Cardiac muscle cell (in vitro differentiated cells and primary cell): Measurements from ENCODE around the gene GSG1L. TPM values are rescaled to one million over a fixed set of nuclear protein-coding genes. Genes with fewer than 3 reads are reported as not detected.

Source experiments
- DNase-seq, 2 donors: peaks; one replicate each; pipeline versions ENCODE4 v3.0.0 to v3.0.0-alpha.2; 2010 to 2017; ENCODE audit warnings: low read depth in 1 of 2, low spot score in 1 of 2
- H3K27ac ChIP-seq: fragments of 200-600 bp; sonication (generic); 2 replicates; pipeline ENCODE4 v1.5.1; 2016
- H3K27me3 ChIP-seq: fragments of 200-600 bp; sonication (generic); 2 replicates; pipeline ENCODE4 v1.6.0; 2016; ENCODE audit warnings: control low read depth
- H3K36me3 ChIP-seq: fragments of 200-600 bp; sonication (generic); 2 replicates; pipeline ENCODE4 v1.5.1; 2016; ENCODE audit warnings: control low read depth
- H3K4me1 ChIP-seq: fragments of 200-600 bp; sonication (generic); 2 replicates; pipeline ENCODE4 v1.8.1; 2017; ENCODE audit warnings: low read depth, mild to moderate bottlenecking, mixed run types
- H3K4me3 ChIP-seq: fragments of 200-600 bp; sonication (generic); 2 replicates; pipeline ENCODE4 v1.5.1; 2016; ENCODE audit warnings: mild to moderate bottlenecking
- H3K9me3 ChIP-seq: fragments of 200-600 bp; sonication (generic); 2 replicates; pipeline ENCODE4 v1.5.1; 2017; ENCODE audit warnings: low read depth, mild to moderate bottlenecking, control low read depth
- CTCF ChIP-seq: IDR thresholded peaks from 2 replicates; pipeline ENCODE4 v1.5.1; 2012; ENCODE audit warnings: low read depth, mild to moderate bottlenecking, low read length
- polyA plus RNA-seq: library from polyadenylated mRNA; unstranded; fragments of >200 nt; fragmentation: Nextera tagmentation; extraction: Ambion mirVana; gene quantifications from 2 replicates; pipeline ENCODE4 v1.2.1, GENCODE V29; 2016
- total RNA-seq: library from RNA; depleted of rRNA; stranded (reverse); fragments of >200 nt; gene quantifications from 2 replicates; pipeline ENCODE4 v1.2.3, GENCODE V29; 2016

GSG1L gene
- total and polyA plus RNA-seq, 2 experiments from 2014 or later: not detected

- no peak for TF ChIP-seq CTCF
- Histone ChIP-seq H3K27me3 (no peaks in the 10 kb centered on the region), H3K36me3 (no peaks in the 10 kb centered on the region), H3K27ac (no peak overlapping the region), H3K4me3 (no peak overlapping the region), H3K9me3 (no peaks in the 10 kb centered on the region), H3K4me1 (no peaks in the 10 kb centered on the region)
- no peak for DNase-seq
Observed at GRCh38 chr16:27995378-27995777, 68.1 kb downstream of the GSG1L start.

- no peaks in the 10 kb centered on the region for H3K36me3 ChIP-seq
- no peaks in the 10 kb centered on the region for H3K4me1 ChIP-seq
- H3K4me3 ChIP-seq: no peak overlapping the region
- TF ChIP-seq CTCF: no peak
- no peak overlapping the region for H3K27ac ChIP-seq
- DNase-seq: no peak
- H3K27me3 ChIP-seq: no peaks in the 10 kb centered on the region
- no peaks in the 10 kb centered on the region for H3K9me3 ChIP-seq
Observed at GRCh38 chr16:27994686-27995085, 68.8 kb downstream of the GSG1L start.

- H3K36me3 ChIP-seq: no peaks in the 10 kb centered on the region
- no peak overlapping the region for H3K27ac ChIP-seq
- no peak for DNase-seq
- no peaks in the 10 kb centered on the region for H3K9me3 ChIP-seq
- H3K4me1 ChIP-seq: no peaks in the 10 kb centered on the region
- H3K4me3 ChIP-seq: no peak overlapping the region
- H3K27me3 ChIP-seq: no peaks in the 10 kb centered on the region
- TF ChIP-seq CTCF: no peak
Observed at GRCh38 chr16:27993587-27993986, 69.9 kb downstream of the GSG1L start.

GRCh38 chr16:27991876-27992275 lies 71.6 kb downstream of the GSG1L start:
- H3K4me1 ChIP-seq: no peaks in the 10 kb centered on the region

GRCh38 chr16:27985981-27986380 lies 77.5 kb downstream of the GSG1L start:
- no peak overlapping the region for H3K4me3 ChIP-seq
- H3K9me3 ChIP-seq: no peaks in the 10 kb centered on the region
- H3K27ac ChIP-seq: no peak overlapping the region
- H3K4me1 ChIP-seq: no peaks in the 10 kb centered on the region
- TF ChIP-seq CTCF: no peak
- no peaks in the 10 kb centered on the region for H3K27me3 ChIP-seq
- no peaks in the 10 kb centered on the region for H3K36me3 ChIP-seq
- DNase-seq: no peak

More at GRCh38 chr16:27991876-27992275, 71.6 kb downstream of the GSG1L start:
- Histone ChIP-seq H3K27ac (no peak overlapping the region), H3K4me3 (no peak overlapping the region), H3K9me3 (no peaks in the 10 kb centered on the region), H3K27me3 (no peaks in the 10 kb centered on the region), H3K36me3 (no peaks in the 10 kb centered on the region)
- no peak for TF ChIP-seq CTCF
- no peak for DNase-seq

- TF ChIP-seq CTCF: no peak
- Histone ChIP-seq H3K36me3 (no peaks in the 10 kb centered on the region), H3K27me3 (no peaks in the 10 kb centered on the region), H3K27ac (no peak overlapping the region), H3K9me3 (no peaks in the 10 kb centered on the region), H3K4me3 (no peak overlapping the region), H3K4me1 (no peaks in the 10 kb centered on the region)
- DNase-seq: no peak
Observed at GRCh38 chr16:27984121-27984520, 79.4 kb downstream of the GSG1L start.
